ENCODE results near the gene JUN.
A peak's percentile ranks its signal among the peaks of the same experiment; 100 is the strongest.

Gene JUN

DNA sequence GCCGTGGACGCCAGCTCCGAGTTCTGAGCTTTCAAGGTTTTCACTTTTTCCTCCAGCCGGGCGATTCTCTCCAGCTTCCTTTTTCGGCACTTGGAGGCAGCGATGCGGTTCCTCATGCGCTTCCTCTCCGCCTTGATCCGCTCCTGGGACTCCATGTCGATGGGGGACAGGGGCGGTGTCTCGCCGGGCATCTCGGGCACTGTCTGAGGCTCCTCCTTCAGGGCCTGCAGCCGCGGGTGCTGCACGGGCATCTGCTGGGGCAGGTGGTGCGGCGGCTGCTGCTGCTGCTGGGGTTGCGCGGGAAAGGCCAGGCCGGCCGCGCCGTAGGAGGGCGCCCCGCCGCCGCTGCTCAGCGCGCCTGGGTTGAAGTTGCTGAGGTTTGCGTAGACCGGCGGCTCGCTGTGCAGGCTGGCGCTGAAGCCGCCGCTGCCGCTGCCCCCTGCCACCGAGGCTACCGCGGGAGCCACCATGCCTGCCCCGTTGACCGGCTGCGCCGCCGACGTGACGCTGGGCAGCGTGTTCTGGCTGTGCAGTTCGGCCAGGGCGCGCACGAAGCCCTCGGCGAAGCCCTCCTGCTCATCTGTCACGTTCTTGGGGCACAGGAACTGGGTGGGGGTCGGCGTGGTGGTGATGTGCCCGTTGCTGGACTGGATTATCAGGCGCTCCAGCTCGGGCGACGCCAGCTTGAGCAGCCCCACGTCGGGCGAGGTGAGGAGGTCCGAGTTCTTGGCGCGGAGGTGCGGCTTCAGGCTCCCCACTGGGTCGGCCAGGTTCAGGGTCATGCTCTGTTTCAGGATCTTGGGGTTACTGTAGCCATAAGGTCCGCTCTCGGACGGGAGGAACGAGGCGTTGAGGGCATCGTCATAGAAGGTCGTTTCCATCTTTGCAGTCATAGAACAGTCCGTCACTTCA lies 1.4 kb downstream of the JUN start:
- Mint-ChIP-seq H3K9me3 (ENCODE audit: low read depth) (no peaks in the 10 kb centered on the region), H3K27ac (peak overlapping the region; percentile 86), H3K4me1 (ENCODE audit: low read depth) (peaks cover 27% of the 10 kb centered on the region), H3K4me3 (peak overlapping the region; percentile 96), H3K27me3 (peaks cover 4% of the 10 kb centered on the region), H3K36me3 (peaks cover 6% of the 10 kb centered on the region)

- no peaks in the 10 kb centered on the region for H3K9me3 Mint-ChIP-seq (ENCODE audit: low read depth)
- H3K4me1 Mint-ChIP-seq (ENCODE audit: low read depth), result peaks cover 24% of the 10 kb centered on the region
- peaks cover 5% of the 10 kb centered on the region for H3K36me3 Mint-ChIP-seq
- H3K27ac Mint-ChIP-seq, result peak overlapping the region; percentile 86
- H3K27me3 Mint-ChIP-seq, result peaks cover 4% of the 10 kb centered on the region
- peak overlapping the region; percentile 96 for H3K4me3 Mint-ChIP-seq
Observed at GRCh38 chr1:58781541-58782177, 2.2 kb downstream of the JUN start.

GRCh38 chr1:58780836-58781452 lies 2.9 kb downstream of the JUN start:
- Mint-ChIP-seq H3K4me3 (peak overlapping the region; percentile 96), H3K9me3 (ENCODE audit: low read depth) (no peaks in the 10 kb centered on the region), H3K27ac (no peak overlapping the region), H3K27me3 (peaks cover 4% of the 10 kb centered on the region), H3K4me1 (ENCODE audit: low read depth) (peaks cover 21% of the 10 kb centered on the region), H3K36me3 (peaks cover 5% of the 10 kb centered on the region)

DNA sequence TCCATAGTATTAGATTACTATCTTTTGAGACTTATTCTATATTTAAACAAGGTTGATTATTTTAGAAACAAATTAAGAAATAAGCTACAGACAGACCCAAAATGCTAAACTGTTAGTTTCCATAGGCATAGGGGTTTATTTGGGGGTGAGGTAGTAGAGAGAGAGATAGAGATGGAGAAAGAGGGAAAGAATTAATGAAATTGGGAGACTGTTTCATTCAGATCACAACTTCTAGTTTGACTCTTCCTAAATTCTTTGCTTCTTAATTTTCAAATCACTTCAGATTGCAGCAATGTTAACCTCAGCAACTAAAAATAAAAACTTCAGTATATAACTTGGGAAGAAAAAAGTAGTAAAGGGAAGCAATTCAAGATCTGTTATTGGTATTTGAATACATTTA lies 3.4 kb downstream of the JUN start:
- Mint-ChIP-seq H3K9me3 (ENCODE audit: low read depth) (no peaks in the 10 kb centered on the region), H3K27ac (no peak overlapping the region), H3K4me1 (ENCODE audit: low read depth) (peaks cover 21% of the 10 kb centered on the region), H3K4me3 (no peak overlapping the region), H3K36me3 (peaks cover 5% of the 10 kb centered on the region), H3K27me3 (peaks cover 4% of the 10 kb centered on the region)

- H3K27ac Mint-ChIP-seq, result no peak overlapping the region
- peaks cover 21% of the 10 kb centered on the region for H3K4me1 Mint-ChIP-seq (ENCODE audit: low read depth)
- H3K4me3 Mint-ChIP-seq, result no peak overlapping the region
- peaks cover 5% of the 10 kb centered on the region for H3K36me3 Mint-ChIP-seq
- peaks cover 4% of the 10 kb centered on the region for H3K27me3 Mint-ChIP-seq
- no peaks in the 10 kb centered on the region for H3K9me3 Mint-ChIP-seq (ENCODE audit: low read depth)
Observed at GRCh38 chr1:58779801-58780382, 4.0 kb downstream of the JUN start.

GRCh38 chr1:58779059-58779754 lies 4.6 kb downstream of the JUN start:
- H3K27ac Mint-ChIP-seq, result no peak overlapping the region
- peaks cover 4% of the 10 kb centered on the region for H3K27me3 Mint-ChIP-seq
- H3K9me3 Mint-ChIP-seq (ENCODE audit: low read depth), result no peaks in the 10 kb centered on the region
- H3K4me1 Mint-ChIP-seq (ENCODE audit: low read depth), result peaks cover 21% of the 10 kb centered on the region
- no peak overlapping the region for H3K4me3 Mint-ChIP-seq
- peaks cover 5% of the 10 kb centered on the region for H3K36me3 Mint-ChIP-seq

DNA sequence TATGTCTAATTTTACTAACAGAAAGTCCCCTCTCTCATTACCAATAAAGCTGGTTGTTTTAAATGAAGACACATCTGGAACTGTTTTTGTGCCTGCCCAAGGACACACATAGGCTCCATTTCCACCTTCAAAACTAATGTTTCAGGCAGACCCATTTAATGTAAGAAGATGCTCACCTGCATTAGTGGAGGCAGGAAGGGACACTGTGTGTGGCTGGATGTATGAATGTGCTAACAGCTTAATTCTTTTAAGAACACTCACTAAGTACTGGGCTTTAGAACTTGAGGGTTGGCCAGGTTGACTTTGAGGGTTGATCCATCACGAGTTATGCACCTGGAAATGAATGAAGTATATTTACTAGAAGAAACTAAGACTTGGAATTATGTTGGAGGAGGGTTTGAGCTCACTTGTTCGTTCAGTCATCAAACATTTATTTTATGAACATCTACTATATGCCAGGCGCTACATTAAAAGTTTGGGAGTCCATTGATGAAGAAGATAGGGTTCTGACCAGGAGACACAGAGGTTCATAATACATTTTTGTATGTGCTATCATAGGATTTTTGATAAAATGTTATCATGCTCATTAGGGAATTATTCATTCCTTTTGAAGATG lies 5.4 kb downstream of the JUN start:
- peaks cover 4% of the 10 kb centered on the region for H3K27me3 Mint-ChIP-seq
- no peak overlapping the region for H3K27ac Mint-ChIP-seq
- no peaks in the 10 kb centered on the region for H3K9me3 Mint-ChIP-seq (ENCODE audit: low read depth)
- H3K36me3 Mint-ChIP-seq, result peaks cover 5% of the 10 kb centered on the region
- H3K4me3 Mint-ChIP-seq, result no peak overlapping the region
- H3K4me1 Mint-ChIP-seq (ENCODE audit: low read depth), result peaks cover 26% of the 10 kb centered on the region

GRCh38 chr1:58774027-58774426 lies 9.8 kb downstream of the JUN start:
- H3K27ac Mint-ChIP-seq, result no peak overlapping the region
- peaks cover 12% of the 10 kb centered on the region for H3K4me1 Mint-ChIP-seq (ENCODE audit: low read depth)
- H3K27me3 Mint-ChIP-seq, result peaks cover 2% of the 10 kb centered on the region
- no peak overlapping the region for H3K4me3 Mint-ChIP-seq
- H3K36me3 Mint-ChIP-seq, result no peaks in the 10 kb centered on the region
- H3K9me3 Mint-ChIP-seq (ENCODE audit: low read depth), result no peaks in the 10 kb centered on the region

- no peaks in the 10 kb centered on the region for H3K27me3 Mint-ChIP-seq
Observed at GRCh38 chr1:58773406-58773840, 10.4 kb downstream of the JUN start.

GRCh38 chr1:58769809-58770320 lies 14.0 kb downstream of the JUN start:
- Mint-ChIP-seq H3K4me1 (ENCODE audit: low read depth) (peaks cover 12% of the 10 kb centered on the region), H3K4me3 (no peak overlapping the region), H3K9me3 (ENCODE audit: low read depth) (no peaks in the 10 kb centered on the region)

More at GRCh38 chr1:58773406-58773840, 10.4 kb downstream of the JUN start:
- H3K27ac Mint-ChIP-seq, result no peak overlapping the region
- no peaks in the 10 kb centered on the region for H3K36me3 Mint-ChIP-seq
- H3K4me3 Mint-ChIP-seq, result no peak overlapping the region
- no peaks in the 10 kb centered on the region for H3K9me3 Mint-ChIP-seq (ENCODE audit: low read depth)
- peaks cover 12% of the 10 kb centered on the region for H3K4me1 Mint-ChIP-seq (ENCODE audit: low read depth)

GRCh38 chr1:58768971-58769808 lies 14.7 kb downstream of the JUN start:
- no peak overlapping the region for H3K27ac Mint-ChIP-seq
- no peak overlapping the region for H3K4me3 Mint-ChIP-seq
- no peaks in the 10 kb centered on the region for H3K9me3 Mint-ChIP-seq (ENCODE audit: low read depth)
- peaks cover 12% of the 10 kb centered on the region for H3K4me1 Mint-ChIP-seq (ENCODE audit: low read depth)
- no peaks in the 10 kb centered on the region for H3K36me3 Mint-ChIP-seq
- peaks cover 3% of the 10 kb centered on the region for H3K27me3 Mint-ChIP-seq

More at GRCh38 chr1:58769809-58770320, 14.0 kb downstream of the JUN start:
- Mint-ChIP-seq H3K27me3 (peaks cover 3% of the 10 kb centered on the region), H3K36me3 (no peaks in the 10 kb centered on the region), H3K27ac (no peak overlapping the region)

GRCh38 chr1:58768191-58768731 lies 15.6 kb downstream of the JUN start:
- no peaks in the 10 kb centered on the region for H3K36me3 Mint-ChIP-seq
- H3K4me3 Mint-ChIP-seq, result no peak overlapping the region
- H3K27me3 Mint-ChIP-seq, result peaks cover 3% of the 10 kb centered on the region
- no peaks in the 10 kb centered on the region for H3K9me3 Mint-ChIP-seq (ENCODE audit: low read depth)
- H3K27ac Mint-ChIP-seq, result no peak overlapping the region
- peaks cover 5% of the 10 kb centered on the region for H3K4me1 Mint-ChIP-seq (ENCODE audit: low read depth)

DNA sequence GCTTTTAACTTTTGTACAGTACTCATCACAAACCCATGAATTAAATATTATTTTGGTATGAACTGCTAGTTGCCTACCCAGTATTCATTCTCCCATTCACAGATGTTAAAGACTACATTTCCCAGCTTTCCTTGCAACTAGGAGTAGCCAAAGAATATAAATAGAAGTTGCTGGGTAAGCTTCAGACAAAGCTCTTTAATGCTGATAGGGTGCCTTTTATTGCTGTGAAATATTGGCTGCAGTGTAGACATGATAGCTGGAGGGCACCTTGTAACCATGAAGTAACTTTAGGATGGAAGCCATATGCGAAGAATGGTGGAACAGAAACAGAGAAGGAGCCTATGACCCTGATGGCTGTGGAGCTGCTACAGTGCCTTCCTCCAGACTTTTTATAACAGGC lies 16.7 kb downstream of the JUN start:
- Mint-ChIP-seq H3K9me3 (ENCODE audit: low read depth) (no peaks in the 10 kb centered on the region), H3K27me3 (peaks cover 3% of the 10 kb centered on the region), H3K4me1 (ENCODE audit: low read depth) (no peaks in the 10 kb centered on the region), H3K36me3 (no peaks in the 10 kb centered on the region), H3K4me3 (no peak overlapping the region), H3K27ac (no peak overlapping the region)

Data from activated naive CD8-positive, alpha-beta T cell (primary cell).